ENCODE measurements around the gene UBTD2. TPM values are rescaled to one million over a fixed set of nuclear protein-coding genes. Genes with fewer than 3 reads are reported as not detected.
A peak's percentile ranks its signal among the peaks of the same experiment; 100 is the strongest.

UBTD2 gene
- total RNA-seq, 1 experiment from 2014 or later, result 42.6 TPM

DNA sequence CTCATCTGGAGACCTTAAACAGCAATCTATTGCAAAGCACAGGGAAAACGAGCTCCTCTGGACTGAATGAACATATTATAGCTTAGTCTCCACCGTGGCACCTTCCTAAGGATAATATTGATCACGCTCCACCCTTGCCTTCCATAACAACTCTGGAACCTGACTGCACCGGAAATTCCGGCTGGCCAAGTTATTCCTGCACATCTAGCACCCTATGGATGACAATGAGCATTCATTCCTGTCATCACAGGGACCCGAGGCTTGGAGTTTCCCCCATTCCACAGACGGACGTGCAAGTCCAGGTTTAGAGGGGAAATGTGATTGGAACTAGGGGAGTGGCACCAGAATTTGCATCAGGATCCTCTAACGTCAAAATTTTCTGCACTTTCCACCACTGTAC is 123.1 kb downstream of the UBTD2 start:
- H2BK120ac ChIP-seq (ENCODE audit: low read depth, low read length, poor library complexity, severe bottlenecking), result no peak overlapping the region
- peaks cover 3% of the 10 kb centered on the region for H3K23me2 ChIP-seq (ENCODE audit: insufficient read length, low read depth, low read length, poor library complexity, severe bottlenecking)
- Mint-ChIP-seq H3K4me1 (peaks cover 0 to 8% of the 10 kb centered on the region in 2 experiments; a peak in 2 of 4 replicates), H3K9me3 (no peaks in the 10 kb centered on the region; a peak in 1 of 5 replicates), H3K27ac (peak overlapping the region in 1 of 3 experiments; percentile 37; a peak in 1 of 7 replicates), H3K4me3 (no peak overlapping the region), H3K36me3 (ENCODE audit: insufficient read depth in 1 of 3, low read depth in 3 of 3) (peaks cover 0 to 5% (median 2%) of the 10 kb centered on the region in 3 experiments; a peak in 4 of 7 replicates), H3K27me3 (ENCODE audit: low read depth) (no peaks in the 10 kb centered on the region)
- no peaks in the 10 kb centered on the region for H3K27me3 ChIP-seq (ENCODE audit: insufficient read depth, low read length)
- H2AFZ ChIP-seq (ENCODE audit: low read length), result no peak overlapping the region
- H3K18ac ChIP-seq (ENCODE audit: insufficient read length, low read depth, low read length), result no peak overlapping the region
- WGBS (ENCODE audit: extremely low coverage, insufficient read length, low lambda C conversion rate), result no CpG with 5 or more reads among the region's 9 CpGs
- no peaks in the 10 kb centered on the region for H4K20me1 ChIP-seq (ENCODE audit: control insufficient read depth, insufficient read depth, insufficient read length)
- H3K4ac ChIP-seq (ENCODE audit: low read depth, low read length), result no peak overlapping the region
- no peak overlapping the region for H3K4me2 ChIP-seq (ENCODE audit: insufficient read depth, insufficient read length, low read length)
- H3K14ac ChIP-seq (ENCODE audit: insufficient read depth, low read length), result no peak overlapping the region
- no peak overlapping the region for H4K5ac ChIP-seq (ENCODE audit: insufficient read length, low read depth, low read length)
- no peak overlapping the region for H4K8ac ChIP-seq (replicated peaks; ENCODE audit: insufficient read length, low read depth, low read length)
- H2AK5ac ChIP-seq (ENCODE audit: insufficient read length, low read length), result no peak overlapping the region
- H3K79me2 ChIP-seq (ENCODE audit: insufficient read depth, low read length), result no peaks in the 10 kb centered on the region
- H2BK20ac ChIP-seq (ENCODE audit: low read depth, low read length, poor library complexity, severe bottlenecking), result no peak overlapping the region
- no peak overlapping the region for H2BK12ac ChIP-seq (ENCODE audit: insufficient read length, low read depth, low read length)
- peaks cover 2% of the 10 kb centered on the region for H3K79me1 ChIP-seq (ENCODE audit: insufficient read depth, low read depth, low read length, poor library complexity, severe bottlenecking)
- no peak overlapping the region for H2BK5ac ChIP-seq (ENCODE audit: insufficient read length, low read length)
- H3K23ac ChIP-seq (ENCODE audit: insufficient read length, low read depth, low read length), result no peak overlapping the region
- H3K9ac ChIP-seq (ENCODE audit: extremely low read depth, insufficient read length, low read length), result no peak overlapping the region
- TF ChIP-seq, protein P1, sequence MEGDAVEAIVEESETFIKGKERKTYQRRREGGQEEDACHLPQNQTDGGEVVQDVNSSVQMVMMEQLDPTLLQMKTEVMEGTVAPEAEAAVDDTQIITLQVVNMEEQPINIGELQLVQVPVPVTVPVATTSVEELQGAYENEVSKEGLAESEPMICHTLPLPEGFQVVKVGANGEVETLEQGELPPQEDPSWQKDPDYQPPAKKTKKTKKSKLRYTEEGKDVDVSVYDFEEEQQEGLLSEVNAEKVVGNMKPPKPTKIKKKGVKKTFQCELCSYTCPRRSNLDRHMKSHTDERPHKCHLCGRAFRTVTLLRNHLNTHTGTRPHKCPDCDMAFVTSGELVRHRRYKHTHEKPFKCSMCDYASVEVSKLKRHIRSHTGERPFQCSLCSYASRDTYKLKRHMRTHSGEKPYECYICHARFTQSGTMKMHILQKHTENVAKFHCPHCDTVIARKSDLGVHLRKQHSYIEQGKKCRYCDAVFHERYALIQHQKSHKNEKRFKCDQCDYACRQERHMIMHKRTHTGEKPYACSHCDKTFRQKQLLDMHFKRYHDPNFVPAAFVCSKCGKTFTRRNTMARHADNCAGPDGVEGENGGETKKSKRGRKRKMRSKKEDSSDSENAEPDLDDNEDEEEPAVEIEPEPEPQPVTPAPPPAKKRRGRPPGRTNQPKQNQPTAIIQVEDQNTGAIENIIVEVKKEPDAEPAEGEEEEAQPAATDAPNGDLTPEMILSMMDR (conservative IDR thresholded peaks at IDR 0.05), result no peak
- no peaks in the 10 kb centered on the region for H3K4me1 ChIP-seq (ENCODE audit: insufficient read depth, low read length)
- no peak overlapping the region for H2BK15ac ChIP-seq (ENCODE audit: low read depth, low read length)
- DNase-seq, result no peak
- H3T11ph ChIP-seq (ENCODE audit: low read length), result no peak overlapping the region
- H4K91ac ChIP-seq (ENCODE audit: insufficient read length, low read depth, low read length), result no peak overlapping the region
- no peak overlapping the region for H3K56ac ChIP-seq (ENCODE audit: insufficient read length, low read depth, low read length)
- no peak overlapping the region for H3K27ac ChIP-seq (ENCODE audit: insufficient read length, low read depth, low read length)
- H3K9me3 ChIP-seq (ENCODE audit: control insufficient read depth, low read depth, low read length), result no peaks in the 10 kb centered on the region

Other genes starting within 250 kb of the UBTD2 start
- 14.6 and 16.3 TPM in 2 replicates for gene STK10, start 95.5 kb downstream of the UBTD2 start, total RNA-seq (2021)
- gene EFCAB9, start 89.6 kb downstream of the UBTD2 start, total RNA-seq (2021), result not detected in 2 replicates
- 48.1 and 49.0 TPM in 2 replicates for gene SH3PXD2B, start 170.8 kb upstream of the UBTD2 start, total RNA-seq (2021)